Mesenteric fat pad (tissue), 1 donor: ENCODE data around the gene NT5DC2. TPM values are rescaled to one million over a fixed set of nuclear protein-coding genes. Genes with fewer than 3 reads are reported as not detected.

ENCODE experiments used
- DNase-seq: peaks from one replicate; pipeline ENCODE4 v3.0.0-alpha.2; 2020; ENCODE audit warnings: low spot score
- total RNA-seq: library from RNA; stranded (reverse); fragmentation: NEBNext Ultra II Directional; extraction: Animal tissue kit (Norgen Biotek cat#: 25700); gene quantifications from one replicate; pipeline ENCODE4 v1.2.1, GENCODE V29; 2021
- donor health status: DM: yes; HTN: yes; CAD: no.

Gene NT5DC2
- total RNA-seq, 1 donor from 2014 or later: 38.5 TPM

DNA sequence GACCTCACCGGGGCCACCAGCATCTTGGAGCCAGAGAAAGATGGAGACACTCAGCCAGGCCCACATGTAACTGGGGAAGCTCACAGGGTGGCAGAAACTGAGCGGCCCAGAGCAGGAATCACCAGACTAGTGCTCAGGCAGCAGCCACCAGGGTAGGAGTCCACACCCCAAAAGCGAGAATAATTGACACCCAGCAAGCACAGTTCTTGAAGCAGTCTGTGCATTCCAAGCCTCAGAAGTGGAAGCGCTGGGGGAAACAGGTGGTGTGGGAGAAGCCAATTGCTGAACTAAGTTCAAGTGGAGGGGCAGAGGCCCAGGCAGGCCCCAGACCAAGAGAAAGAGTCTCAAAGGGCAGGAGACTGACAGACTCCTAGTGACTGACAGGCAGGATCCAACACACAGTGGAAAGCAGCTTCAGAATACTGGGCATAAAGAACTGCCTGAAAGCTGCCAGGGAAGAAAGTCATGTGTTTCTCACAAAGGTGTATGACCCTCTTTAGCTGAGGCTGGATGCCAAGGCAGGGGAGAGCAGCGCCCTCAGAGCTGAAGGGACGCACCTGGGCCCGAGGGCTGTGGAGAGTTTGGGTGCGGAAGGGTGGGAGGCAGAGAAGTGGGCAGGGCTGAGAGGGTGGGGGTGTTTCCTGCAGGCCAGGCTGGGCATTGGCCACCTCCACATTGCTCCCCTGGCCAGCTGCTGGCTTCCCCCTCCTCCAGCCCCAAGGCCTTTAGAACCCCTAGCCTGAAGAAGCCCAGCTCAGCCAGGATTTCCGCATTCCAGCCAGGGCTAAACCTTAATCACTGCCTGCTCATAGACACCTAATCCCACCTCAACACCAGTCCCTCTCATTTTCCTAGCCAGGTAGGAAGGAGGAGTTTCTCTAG, 7.7 kb downstream of the NT5DC2 start:
- no peak for DNase-seq

DNA sequence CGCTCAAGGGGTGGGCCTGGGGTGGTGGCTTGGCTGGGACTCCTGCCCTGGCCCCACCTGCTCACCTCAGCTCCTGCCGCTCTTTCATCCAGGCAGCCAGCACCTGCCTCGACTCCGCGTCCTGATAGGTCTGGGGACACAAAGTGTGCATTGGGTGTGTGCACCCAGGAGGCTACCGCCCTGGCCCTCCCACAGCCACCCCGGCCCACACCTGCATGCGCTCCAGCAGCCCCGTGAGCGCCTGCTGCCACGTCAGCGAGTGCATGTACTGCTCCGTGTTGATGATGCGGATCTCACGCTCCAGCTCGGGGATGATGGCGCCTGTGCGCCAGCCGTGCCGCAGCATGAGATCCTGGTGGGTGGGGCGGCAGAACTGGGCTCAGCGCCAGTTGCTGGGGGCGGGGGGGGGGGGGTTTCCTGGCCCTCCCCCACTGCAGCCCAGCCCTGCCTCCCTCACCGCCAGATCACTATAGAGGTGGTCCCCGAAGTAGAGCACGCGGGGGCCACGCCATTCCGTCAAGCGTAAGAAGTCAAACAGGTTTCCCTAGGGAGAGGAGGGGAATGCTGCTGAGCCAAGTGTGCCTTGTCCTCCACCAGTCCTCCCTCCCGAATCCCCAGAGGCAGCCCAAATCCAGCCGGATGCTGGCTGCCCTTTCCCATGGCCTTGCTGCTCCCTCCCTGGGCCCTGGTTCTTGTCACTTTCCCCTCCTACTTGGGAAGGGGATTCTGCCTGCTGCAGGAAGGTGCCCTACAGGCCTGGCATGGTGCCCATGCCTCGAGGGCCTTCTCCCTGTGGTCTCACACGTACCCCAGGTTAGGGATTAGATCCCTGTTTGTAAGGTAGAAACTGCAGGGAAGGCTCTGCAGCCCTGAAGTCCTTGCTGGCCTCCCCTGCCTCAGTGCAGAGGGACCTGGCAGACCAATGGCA, 8.6 kb downstream of the NT5DC2 start:
- no peak for DNase-seq

DNA sequence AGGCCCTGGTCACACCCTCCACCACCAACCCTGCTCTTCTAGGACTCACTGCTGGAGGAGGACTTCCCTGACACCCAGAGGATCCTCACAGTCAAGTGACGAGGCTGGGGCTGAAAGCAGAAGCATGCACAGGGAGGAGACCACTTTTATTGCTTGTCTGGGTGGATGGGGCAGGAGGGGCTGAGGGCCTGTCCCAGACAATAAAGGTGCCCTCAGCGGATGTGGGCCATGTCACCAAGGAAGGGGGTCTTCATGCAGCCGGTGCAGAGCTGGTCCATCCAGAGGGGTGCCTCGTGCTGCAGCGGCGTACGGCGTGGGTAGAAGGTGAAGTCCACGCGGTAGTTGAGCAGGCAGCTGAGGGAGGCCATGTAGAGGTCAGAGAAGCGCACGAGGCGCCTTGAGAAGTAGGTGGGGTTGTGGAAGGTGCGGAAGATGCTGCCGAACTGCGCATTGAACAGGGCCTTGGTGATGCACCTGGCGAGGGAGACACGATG, 9.4 kb downstream of the NT5DC2 start:
- DNase-seq: no peak

DNA sequence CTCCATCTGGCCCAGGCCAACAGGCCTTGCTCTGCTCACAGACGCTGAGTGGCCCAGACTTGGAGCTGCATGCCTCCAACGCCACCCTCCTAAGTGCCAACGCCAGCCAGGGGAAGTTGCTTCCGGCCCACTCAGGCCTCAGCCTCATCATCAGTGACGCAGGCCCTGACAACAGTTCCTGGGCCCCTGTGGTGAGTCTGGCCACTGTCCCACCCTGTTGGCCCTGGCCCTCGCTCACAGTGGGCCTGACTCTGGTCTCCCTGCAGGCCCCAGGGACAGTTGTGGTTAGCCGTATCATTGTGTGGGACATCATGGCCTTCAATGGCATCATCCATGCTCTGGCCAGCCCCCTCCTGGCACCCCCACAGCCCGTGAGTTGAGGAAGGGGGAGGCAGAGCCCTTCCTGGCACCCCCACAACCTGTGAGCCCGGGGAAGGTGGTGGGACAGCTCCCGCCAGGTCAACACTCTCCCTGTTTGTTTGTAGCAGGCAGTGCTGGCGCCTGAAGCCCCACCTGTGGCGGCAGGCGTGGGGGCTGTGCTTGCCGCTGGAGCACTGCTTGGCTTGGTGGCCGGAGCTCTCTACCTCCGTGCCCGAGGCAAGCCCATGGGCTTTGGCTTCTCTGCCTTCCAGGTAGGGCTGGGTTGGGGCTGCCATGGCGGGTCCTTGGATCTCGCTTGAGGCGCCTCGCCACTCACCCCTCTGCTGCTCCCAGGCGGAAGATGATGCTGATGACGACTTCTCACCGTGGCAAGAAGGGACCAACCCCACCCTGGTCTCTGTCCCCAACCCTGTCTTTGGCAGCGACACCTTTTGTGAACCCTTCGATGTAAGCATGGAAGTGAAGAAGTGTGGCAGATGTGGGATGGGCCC, 10.0 kb downstream of the NT5DC2 start:
- no peak for DNase-seq

DNA sequence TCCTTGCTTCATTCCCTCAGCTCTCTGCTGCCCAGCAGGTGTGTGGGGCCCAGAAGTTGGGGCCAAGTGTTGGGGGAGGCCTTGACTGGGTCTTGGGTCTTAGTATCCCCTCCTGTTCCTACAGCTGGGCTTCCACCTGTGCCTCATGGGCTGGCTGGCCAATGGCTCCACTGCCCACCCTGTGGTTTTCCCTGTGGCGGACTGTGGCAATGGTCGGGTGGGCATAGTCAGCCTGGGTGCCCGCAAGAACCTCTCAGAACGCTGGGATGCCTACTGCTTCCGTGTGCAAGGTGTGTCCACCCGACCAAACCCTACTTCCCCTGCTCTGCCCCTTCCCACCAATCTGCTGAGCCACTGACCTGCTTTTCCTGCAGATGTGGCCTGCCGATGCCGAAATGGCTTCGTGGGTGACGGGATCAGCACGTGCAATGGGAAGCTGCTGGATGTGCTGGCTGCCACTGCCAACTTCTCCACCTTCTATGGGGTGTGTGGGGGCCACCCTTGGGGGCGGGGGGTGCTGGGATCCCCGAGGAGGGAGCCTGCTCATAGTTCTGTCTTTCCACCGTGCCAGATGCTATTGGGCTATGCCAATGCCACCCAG, 10.9 kb downstream of the NT5DC2 start:
- DNase-seq: no peak

DNA sequence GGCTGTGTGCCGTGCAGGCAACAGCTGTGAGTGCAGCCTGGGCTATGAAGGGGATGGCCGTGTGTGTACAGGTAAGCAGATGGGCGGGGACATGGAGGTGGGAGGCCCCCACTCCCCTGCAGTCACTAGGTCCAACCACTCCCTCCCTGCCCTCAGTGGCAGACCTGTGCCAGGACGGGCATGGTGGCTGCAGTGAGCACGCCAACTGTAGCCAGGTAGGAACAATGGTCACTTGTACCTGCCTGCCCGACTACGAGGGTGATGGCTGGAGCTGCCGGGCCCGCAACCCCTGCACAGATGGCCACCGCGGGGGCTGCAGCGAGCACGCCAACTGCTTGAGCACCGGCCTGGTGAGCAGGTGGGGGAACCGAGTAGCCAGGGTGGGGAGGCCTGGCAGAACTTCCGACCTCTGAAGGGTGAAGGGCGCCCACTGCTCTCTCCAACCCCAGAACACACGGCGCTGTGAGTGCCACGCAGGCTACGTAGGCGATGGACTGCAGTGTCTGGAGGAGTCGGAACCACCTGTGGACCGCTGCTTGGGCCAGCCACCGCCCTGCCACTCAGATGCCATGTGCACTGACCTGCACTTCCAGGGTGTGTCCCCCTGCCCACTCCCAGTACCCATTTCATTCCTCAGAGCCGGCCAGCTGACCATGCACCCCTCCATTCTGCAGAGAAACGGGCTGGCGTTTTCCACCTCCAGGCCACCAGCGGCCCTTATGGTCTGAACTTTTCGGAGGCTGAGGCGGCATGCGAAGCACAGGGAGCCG, 11.6 kb downstream of the NT5DC2 start:
- DNase-seq: no peak

DNA sequence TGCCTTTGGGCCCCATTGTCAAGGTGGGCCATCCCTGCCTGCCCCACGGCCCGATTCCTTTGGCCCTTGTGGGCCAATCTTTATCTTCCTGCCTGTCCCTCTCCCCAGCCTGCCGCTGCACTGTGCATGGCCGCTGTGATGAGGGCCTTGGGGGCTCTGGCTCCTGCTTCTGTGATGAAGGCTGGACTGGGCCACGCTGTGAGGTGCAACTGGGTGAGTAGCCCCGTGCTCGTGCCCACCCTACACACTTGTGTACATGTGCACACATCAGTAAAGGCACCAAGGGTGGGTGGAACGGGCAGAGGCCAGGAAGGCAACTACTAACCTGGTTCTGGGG, 12.2 kb downstream of the NT5DC2 start:
- no peak for DNase-seq

DNA sequence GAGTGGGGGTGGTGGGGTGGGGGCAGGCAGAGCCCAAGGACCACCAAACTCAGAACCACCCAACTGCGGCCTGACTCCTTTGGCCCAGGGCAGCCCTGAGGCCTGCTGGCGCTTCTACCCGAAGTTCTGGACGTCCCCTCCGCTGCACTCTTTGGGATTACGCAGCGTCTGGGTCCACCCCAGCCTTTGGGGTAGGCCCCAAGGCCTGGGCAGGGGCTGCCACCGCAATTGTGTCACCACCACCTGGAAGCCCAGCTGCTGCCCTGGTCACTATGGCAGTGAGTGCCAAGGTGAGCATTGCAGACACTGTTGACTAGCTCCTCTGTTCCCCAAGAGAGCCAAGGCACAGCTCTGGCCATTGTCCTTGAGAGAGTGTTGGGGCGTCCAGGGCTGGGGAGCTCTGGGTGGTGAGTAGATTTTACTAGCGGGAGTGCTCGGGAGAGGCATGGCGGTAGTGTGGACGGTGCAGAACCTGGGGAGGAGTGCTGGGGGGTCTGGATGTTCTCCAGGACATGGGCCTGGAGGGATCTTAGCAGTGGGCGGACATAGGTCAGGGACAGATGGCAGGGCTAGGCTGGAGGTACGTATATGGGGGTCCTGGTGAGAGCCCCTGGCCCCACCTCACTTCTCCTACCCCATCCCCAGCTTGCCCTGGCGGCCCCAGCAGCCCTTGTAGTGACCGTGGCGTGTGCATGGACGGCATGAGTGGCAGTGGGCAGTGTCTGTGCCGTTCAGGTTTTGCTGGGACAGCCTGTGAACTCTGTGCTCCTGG, 12.8 kb downstream of the NT5DC2 start:
- no peak for DNase-seq

DNA sequence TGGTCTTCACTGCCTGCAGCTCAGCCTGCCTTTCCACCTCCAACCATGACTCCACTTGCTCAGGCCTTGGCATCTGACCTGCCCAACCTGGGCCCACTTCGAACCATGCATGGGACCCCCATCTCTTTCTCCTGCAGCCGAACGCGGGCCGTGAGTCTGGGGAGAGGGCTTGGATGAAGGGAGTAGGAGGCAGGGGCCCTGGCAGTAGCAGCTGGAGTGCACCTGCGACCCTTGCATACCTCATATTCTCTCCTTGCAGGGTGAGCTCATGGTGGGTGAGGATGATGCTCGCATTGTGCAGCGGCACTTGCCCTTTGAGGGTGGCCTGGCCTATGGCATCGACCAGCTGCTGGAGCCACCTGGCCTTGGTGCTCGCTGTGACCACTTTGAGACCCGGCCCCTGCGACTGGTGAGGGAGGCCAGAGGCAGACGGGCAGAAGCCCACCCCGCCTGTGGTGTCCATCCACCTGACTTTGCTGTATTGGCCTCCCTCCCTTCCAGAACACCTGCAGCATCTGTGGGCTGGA, 13.5 kb downstream of the NT5DC2 start:
- DNase-seq: no peak

DNA sequence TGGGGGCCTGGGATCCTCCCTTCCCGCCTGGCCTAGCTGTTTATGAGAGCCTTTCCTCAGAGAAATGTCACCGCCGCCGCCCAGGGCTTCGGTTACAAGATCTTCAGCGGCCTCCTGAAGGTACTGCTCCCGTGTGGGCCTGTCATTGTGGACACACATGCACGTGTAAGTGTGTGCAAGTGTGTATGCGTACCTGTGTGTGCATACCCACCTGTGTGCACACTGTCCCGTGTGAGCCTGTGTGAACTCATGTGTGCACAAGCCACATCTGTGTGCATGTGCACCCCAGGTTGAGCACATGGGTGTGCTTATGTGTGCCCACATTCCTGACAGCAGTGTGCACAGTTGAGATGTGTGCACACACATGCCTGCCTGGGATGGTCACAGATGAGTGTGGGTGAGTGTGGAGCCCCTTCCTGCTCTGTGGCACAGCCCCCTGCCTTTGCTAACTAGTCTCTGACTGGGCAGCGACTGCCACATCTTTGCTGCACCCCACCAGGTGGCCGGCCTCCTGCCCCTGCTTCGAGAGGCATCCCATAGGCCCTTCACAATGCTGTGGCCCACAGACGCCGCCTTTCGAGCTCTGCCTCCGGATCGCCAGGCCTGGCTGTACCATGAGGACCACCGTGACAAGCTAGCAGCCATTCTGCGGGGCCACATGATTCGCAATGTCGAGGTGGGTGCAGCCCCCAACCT, 14.1 kb downstream of the NT5DC2 start:
- DNase-seq: no peak

DNA sequence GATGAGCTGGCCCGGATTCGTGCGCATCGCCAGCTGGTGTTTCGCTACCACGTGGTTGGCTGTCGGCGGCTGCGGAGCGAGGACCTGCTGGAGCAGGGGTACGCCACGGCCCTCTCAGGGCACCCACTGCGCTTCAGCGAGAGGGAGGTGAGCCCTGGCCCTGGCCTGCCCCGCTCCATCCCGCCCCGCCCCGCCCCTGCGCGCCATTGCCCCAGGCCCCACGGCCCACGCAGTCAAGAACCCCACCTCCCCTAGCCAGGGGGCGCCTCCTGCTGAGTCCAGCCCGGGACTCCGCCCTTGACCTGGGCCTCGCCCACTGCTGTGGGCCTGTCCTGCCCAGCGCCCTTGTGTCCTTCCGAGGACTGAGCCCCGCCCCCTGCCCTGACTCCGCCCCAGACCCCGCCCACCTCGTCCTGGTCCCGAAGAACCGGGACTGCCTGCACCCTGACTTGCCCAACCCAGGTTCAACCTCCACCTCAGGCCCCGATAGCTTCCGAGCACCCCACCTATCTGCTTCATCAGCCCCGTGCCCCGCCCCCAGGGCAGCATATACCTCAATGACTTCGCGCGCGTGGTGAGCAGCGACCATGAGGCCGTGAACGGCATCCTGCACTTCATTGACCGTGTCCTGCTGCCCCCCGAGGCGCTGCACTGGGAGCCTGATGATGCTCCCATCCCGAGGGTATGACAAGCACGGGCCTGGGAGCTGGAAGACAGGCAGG, 14.8 kb downstream of the NT5DC2 start:
- no peak for DNase-seq

DNA sequence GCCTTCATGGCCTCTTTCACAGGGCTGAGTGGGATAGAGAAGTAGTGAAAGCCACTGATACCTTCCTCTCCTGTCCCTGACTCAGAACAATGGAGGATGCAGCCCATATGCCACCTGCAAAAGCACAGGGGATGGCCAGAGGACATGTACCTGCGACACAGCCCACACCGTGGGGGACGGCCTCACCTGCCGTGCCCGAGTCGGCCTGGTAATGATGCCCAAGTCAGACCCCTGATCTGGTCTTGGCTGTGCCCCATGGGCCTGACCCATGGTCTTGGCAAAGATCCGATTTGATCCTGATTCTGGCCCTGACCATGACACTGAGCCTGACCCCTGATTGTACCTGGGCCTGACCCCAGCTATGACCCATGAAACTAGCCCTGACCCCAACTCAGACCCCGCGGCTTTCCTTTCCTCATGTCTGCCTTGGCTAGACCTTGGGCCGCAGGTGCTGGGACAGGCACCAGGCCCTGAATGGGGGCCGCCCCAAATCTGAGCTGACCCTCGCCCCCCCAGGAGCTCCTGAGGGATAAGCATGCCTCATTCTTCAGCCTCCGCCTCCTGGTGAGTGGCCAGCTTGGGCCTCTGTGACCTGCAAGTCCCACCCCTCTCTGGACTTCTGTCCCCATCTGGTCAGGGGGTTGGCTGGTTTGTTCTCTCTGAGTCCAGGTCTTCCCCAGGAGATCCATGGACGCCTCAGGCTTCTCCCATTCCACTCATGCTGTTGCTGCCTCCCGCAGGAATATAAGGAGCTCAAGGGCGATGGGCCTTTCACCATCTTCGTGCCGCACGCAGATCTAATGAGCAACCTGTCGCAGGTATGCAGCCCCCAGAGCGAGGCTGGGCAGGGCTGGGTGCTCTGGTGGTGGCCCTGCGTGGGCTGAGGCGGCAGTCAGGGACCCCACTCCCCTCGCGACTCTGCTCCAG, 15.6 kb downstream of the NT5DC2 start:
- DNase-seq: no peak

DNA sequence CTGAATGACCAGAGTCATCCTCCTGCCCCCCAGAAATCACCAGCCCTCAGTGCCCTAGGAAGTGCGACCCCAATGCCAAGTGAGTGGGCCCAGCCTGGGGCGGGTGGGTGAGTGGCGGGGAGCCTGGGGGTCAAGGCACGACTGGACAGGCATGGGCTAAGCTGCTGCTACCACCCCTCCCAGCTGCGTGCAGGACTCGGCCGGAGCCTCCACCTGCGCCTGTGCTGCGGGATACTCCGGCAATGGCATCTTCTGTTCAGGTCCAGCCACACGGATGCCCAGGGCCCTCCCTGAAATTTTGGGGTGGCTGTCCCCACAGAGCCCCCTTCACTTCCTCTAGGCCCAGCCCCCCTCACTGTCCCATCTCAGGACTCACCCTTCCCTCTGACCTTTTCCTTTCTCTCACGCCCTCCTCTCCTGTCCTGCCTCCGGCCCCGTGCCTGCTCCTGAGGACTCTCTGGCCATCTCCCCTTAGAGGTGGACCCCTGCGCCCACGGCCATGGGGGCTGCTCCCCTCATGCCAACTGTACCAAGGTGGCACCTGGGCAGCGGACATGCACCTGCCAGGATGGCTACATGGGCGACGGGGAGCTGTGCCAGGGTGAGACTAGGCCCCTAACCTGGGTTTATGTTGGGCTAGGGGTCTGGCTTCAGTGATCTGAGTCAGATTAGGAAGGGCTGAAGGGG, 17.0 kb downstream of the NT5DC2 start:
- no peak for DNase-seq

DNA sequence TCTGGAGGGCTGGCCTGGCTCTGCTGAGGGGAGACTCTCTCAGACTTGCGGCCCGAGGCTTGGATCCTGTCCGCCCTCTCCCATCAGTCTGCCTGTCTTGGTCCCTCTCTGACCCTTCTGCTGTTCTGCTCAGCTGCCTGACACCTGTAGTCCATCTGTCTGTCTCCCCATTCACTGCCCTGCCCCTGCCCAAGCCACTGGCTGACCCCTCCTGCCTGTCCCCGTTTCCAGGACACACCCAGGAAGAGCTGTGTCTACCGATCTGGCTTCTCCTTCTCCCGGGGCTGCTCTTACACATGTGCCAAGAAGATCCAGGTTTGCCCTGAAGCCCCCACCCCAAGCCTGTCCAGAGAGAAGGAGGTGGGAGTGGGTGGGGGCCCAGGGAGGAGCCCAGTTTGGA, 18.5 kb downstream of the NT5DC2 start:
- DNase-seq: no peak

DNA sequence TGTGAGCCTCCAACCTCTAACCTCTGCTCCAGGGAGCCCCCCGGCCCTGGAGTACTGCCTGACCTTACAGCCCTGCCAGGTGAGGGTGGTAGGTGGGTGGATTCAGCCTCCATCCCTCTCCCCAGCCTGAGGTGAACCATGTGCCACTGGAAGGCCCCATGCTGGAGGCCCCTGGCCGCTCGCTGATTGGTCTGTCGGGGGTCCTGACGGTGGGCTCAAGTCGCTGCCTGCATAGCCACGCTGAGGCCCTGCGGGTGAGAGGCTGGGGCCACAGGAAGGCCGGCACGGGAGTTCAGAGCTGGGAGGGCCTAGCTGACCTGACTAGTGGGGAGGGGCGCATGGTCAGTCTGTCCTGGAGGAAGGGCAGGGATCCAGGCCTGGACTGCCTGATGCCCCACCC, 19.1 kb downstream of the NT5DC2 start:
- DNase-seq: no peak

DNA sequence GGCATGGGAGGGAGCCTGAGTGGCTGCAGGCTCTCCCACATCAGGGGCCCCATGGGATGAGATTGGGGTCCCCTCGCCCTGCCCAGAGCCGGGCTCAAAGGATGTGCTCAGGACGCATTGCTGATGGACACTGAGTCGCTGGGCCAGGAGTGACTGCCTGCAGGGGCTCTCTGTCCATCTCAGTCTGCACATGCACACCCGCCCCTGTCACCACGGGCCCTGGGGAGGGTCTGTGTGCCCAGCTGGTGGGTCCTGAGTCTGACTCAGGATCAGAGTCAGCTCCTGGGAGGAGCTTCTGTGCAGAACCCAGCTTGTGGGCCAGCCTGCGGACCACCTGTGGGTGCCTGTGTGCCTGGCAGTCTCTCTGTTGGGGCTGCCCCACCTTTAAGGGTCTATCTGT, 20.4 kb downstream of the NT5DC2 start:
- DNase-seq: no peak
